Endothelial cell of umbilical vein (primary cell): Measurements from ENCODE around the gene SH3BP1.

ENCODE experiments used
- POLR2A ChIP-seq: IDR thresholded peaks from 2 replicates; pipeline ENCODE4 v1.6.1; 2012; ENCODE audit warnings: low read depth, mild to moderate bottlenecking, control low read depth, low read length
- TF ChIP-seq, protein P1 (sequence below), 2 donors: IDR thresholded peaks; 1 replicate in 1 of 2; 2 replicates in 1 of 2; pipeline ENCODE4 v1.5.1; 2011; ENCODE audit warnings: low read length in 2 of 2, mild to moderate bottlenecking in 2 of 2, moderate library complexity in 2 of 2, control low read depth in 1 of 2, inconsistent platforms in 1 of 2, low read depth in 1 of 2; ENCODE audit not compliant: insufficient read depth in 1 of 2; ENCODE audit errors: extremely low read depth in 1 of 2

DNA sequence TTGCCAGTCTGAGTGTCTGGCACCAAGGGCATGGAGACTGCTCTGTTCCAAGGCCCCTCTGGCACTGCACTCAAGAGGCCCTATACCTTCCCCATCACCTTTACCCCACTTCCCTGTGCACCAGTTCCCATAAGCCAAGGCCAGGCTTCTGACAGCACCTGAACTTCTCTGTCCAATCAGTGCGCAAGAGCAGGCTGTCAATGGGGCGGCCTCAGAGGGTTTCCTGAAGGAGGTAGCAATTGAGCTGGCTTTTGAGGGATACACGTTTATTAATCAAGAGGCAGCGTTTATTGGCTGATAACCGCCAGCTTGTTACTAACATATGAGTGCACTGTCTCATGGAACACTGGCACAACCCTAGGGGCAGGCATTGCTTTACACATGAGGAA, 2.1 kb downstream of the SH3BP1 start:
- TF ChIP-seq, protein P1, sequence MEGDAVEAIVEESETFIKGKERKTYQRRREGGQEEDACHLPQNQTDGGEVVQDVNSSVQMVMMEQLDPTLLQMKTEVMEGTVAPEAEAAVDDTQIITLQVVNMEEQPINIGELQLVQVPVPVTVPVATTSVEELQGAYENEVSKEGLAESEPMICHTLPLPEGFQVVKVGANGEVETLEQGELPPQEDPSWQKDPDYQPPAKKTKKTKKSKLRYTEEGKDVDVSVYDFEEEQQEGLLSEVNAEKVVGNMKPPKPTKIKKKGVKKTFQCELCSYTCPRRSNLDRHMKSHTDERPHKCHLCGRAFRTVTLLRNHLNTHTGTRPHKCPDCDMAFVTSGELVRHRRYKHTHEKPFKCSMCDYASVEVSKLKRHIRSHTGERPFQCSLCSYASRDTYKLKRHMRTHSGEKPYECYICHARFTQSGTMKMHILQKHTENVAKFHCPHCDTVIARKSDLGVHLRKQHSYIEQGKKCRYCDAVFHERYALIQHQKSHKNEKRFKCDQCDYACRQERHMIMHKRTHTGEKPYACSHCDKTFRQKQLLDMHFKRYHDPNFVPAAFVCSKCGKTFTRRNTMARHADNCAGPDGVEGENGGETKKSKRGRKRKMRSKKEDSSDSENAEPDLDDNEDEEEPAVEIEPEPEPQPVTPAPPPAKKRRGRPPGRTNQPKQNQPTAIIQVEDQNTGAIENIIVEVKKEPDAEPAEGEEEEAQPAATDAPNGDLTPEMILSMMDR (IDR thresholded peaks at IDR 0.05; ENCODE audit: extremely low read depth in 1 of 2, insufficient read depth in 1 of 2, low read depth in 1 of 2, low read length in 2 of 2) = no peak
- TF ChIP-seq POLR2A = no peak
